Naive thymus-derived CD4-positive, alpha-beta T cell (primary cell): ENCODE measurements around the gene SLC16A7. TPM values are rescaled to one million over a fixed set of nuclear protein-coding genes. Genes with fewer than 3 reads are reported as not detected.
"Not testable (repeated sequence)": the region's sequence is repeated elsewhere in the genome, so short reads cannot be mapped to it uniquely, and the experiment has no call there.

Experiments used
- ATAC-seq: fragments of 150-1000 bp; cut with Tn5 transposase; 2 replicates; pipeline ENCODE4 v1.10.0; 2021; ENCODE audit warnings: mild to moderate bottlenecking, moderate library complexity
- CTCF ChIA-PET: fragments of 350-600 bp; sonication (Branson Sonifier 250); formaldehyde crosslinking; loops from one replicate; lab custom pipeline; 2021; ENCODE audit warnings: antibody characterized with exemption; lab: Charles Lee
- POLR2A ChIA-PET: fragments of 350-600 bp; sonication (Branson Sonifier 250); formaldehyde crosslinking; loops from one replicate; lab custom pipeline; 2021; ENCODE audit warnings: antibody characterized with exemption, inconsistent platforms; lab: Charles Lee
- DNase-seq, 9 donors: peaks; one replicate each; pipeline versions ENCODE4 v3.0.0 to v3.0.0-alpha.2; 2020 to 2022; ENCODE audit warnings: mixed read lengths in 1 of 9
- H3K27ac ChIP-seq: one replicate; pipeline ENCODE4 v1.7.0; 2013; ENCODE audit warnings: mild to moderate bottlenecking, low read depth, low read length, moderate library complexity
- H3K27me3 ChIP-seq, 2 donors: one replicate each; pipeline ENCODE4 v1.7.0; 2013; ENCODE audit warnings: low read length in 2 of 2, mild to moderate bottlenecking in 2 of 2, moderate library complexity in 2 of 2; ENCODE audit not compliant: control insufficient read depth in 2 of 2, insufficient read depth in 2 of 2
- H3K36me3 ChIP-seq, 3 experiments: 1 replicate in 2 of 3; 2 replicates in 1 of 3; pipeline ENCODE4 v1.7.0; 2013; ENCODE audit warnings: low read length in 3 of 3, mild to moderate bottlenecking in 3 of 3, moderate library complexity in 1 of 3; ENCODE audit not compliant: insufficient read depth in 3 of 3, control insufficient read depth in 2 of 3
- H3K4me1 ChIP-seq, 2 donors: one replicate each; pipeline ENCODE4 v1.7.0; 2013; ENCODE audit warnings: low read length in 2 of 2, mild to moderate bottlenecking in 2 of 2, moderate library complexity in 1 of 2; ENCODE audit not compliant: control insufficient read depth in 2 of 2, insufficient read depth in 2 of 2
- H3K4me3 ChIP-seq: 2 replicates; pipeline ENCODE4 v1.7.0; 2013; ENCODE audit warnings: mild to moderate bottlenecking, low read length
- H3K9me3 ChIP-seq, 3 experiments: 1 replicate in 2 of 3; 2 replicates in 1 of 3; pipeline ENCODE4 v1.7.0; 2013; ENCODE audit warnings: low read length in 3 of 3; ENCODE audit not compliant: control insufficient read depth in 2 of 3
- H3K27ac Mint-ChIP-seq, 9 donors: one replicate each; pipeline ENCODE4 v1.8.0; 2020 to 2022; ENCODE audit warnings: mixed read lengths in 9 of 9, mild to moderate bottlenecking in 8 of 9, moderate library complexity in 5 of 9, inconsistent platforms in 2 of 9
- H3K27me3 Mint-ChIP-seq, 5 donors: one replicate each; pipeline ENCODE4 v1.8.0; 2021 to 2022; ENCODE audit warnings: mixed read lengths in 5 of 5, mild to moderate bottlenecking in 1 of 5
- H3K36me3 Mint-ChIP-seq, 5 donors: one replicate each; pipeline ENCODE4 v1.8.0; 2020 to 2022; ENCODE audit warnings: mixed read lengths in 5 of 5, mild to moderate bottlenecking in 3 of 5, inconsistent platforms in 1 of 5
- H3K4me1 Mint-ChIP-seq, 7 donors: one replicate each; pipeline ENCODE4 v1.8.0; 2020 to 2022; ENCODE audit warnings: mixed read lengths in 7 of 7, mild to moderate bottlenecking in 3 of 7, inconsistent platforms in 1 of 7
- H3K4me3 Mint-ChIP-seq, 10 donors: one replicate each; pipeline ENCODE4 v1.8.0; 2020 to 2022; ENCODE audit warnings: mild to moderate bottlenecking in 10 of 10, mixed read lengths in 10 of 10, moderate library complexity in 6 of 10, inconsistent platforms in 2 of 10
- H3K9me3 Mint-ChIP-seq, 11 donors: one replicate each; pipeline ENCODE4 v1.8.0; 2020 to 2022; ENCODE audit warnings: mixed read lengths in 11 of 11, mild to moderate bottlenecking in 4 of 11, inconsistent platforms in 1 of 11, moderate library complexity in 1 of 11
- intact Hi-C, 2 donors: fragments of 100-400 bp; cut with micrococcal nuclease; formaldehyde crosslinking; loops; one replicate each; pipeline ENCODE4 v1.15.1; 2023
- polyA plus RNA-seq, 2 donors: library from polyadenylated mRNA; unstranded; fragments of 300-500 nt; fragmentation: Illumina TruSeq; gene quantifications; one replicate each; pipeline ENCODE4 v1.2.3, GENCODE V29; 2021
- total RNA-seq, 6 experiments: library from RNA in 5 of 6; stranded (reverse) in 5 of 6; gene quantifications; 1 replicate in 5 of 6; 2 replicates in 1 of 6; pipeline ENCODE4 v1.2.3 and lab custom pipeline; 2021 to 2026

Gene SLC16A7
- total and polyA plus RNA-seq, 7 experiments from 2014 or later, result 19.4 to 57.5 (median 38.9) TPM

DNA sequence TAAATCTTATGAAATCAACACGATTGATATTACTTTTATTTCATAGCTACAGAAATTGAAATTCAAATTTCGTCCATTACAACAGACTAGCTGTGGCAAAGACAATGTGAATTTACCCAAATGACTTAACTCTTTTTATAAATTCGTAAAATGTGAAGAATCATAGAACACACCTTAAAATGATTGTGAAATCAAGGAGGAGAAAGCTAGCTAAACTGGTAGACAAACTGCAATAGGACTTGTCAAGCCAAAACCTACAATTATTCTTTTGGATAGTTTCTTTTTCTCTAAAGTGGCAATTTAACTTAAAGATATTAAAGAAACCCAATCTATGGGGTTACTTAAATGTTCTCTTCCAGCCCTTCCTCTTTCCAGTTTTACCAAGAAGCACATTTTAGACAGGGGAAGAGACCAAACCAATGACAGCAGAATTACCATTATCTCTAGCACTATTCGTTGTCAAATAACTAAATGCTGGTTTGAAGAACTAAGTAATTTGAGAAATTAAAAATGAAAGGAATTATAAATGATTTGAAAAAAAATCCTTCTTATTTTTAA, 807 bp upstream of the SLC16A7 start:
- H3K27ac ChIP-seq, result peak overlapping the region; percentile 89
- H3K27me3 Mint-ChIP-seq, result no peaks in the 10 kb centered on the region
- peak overlapping the region; percentile 87 to 99 (median 95) for H3K4me3 Mint-ChIP-seq
- CTCF ChIA-PET, result interaction anchor here (1.2 to 1.3 kb wide), 2 partner anchors 163 to 213 kb away, joined by 3 to 4 read pairs; no protein-coding TSS in a partner anchor
- peaks cover 24 to 59% (median 54%) of the 10 kb centered on the region in 7 donors for H3K4me1 Mint-ChIP-seq
- peak overlapping the region; percentile 84 for H3K4me3 ChIP-seq
- H3K36me3 ChIP-seq, result peaks cover 0 to 5% (median 0%) of the 10 kb centered on the region in 3 experiments
- H3K9me3 Mint-ChIP-seq, result peaks cover 0 to 7% (median 0%) of the 10 kb centered on the region in 11 donors
- POLR2A ChIA-PET, result interaction anchor here (1.1 to 1.7 kb wide), 5 partner anchors 14 to 46 kb away, joined by 3 to 6 read pairs (median 5); no protein-coding TSS in a partner anchor
- peak overlapping the region in 8 of 9 donors; percentile 52 to 99 (median 94) for H3K27ac Mint-ChIP-seq
- no peaks in the 10 kb centered on the region for H3K9me3 ChIP-seq
- H3K4me1 ChIP-seq, result peaks cover 18 to 22% of the 10 kb centered on the region in 2 donors
- no peak for DNase-seq
- peaks cover 0 to 7% (median 4%) of the 10 kb centered on the region in 5 donors for H3K36me3 Mint-ChIP-seq
- no peaks in the 10 kb centered on the region for H3K27me3 ChIP-seq
- no peak for ATAC-seq
- intact Hi-C loops, result loop anchor here (1.0 to 5.0 kb wide), 6 partner anchors 11 to 193 kb away; no protein-coding TSS in a partner anchor

DNA sequence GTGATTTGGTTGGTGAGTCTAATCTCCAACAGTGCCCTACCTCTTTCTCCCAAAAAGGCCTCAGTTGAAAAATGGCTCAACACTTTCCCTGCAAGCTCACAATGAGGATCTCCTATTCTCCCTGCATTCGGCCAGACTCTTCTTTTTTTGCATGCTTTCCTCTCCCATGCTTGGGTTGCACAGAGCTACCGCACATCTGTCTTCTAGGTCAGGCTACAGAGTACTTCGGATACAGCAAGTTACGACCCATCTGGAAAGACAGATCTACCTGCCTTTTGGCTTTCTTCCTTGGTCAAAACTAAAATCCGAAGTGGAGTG, 305 bp upstream of the SLC16A7 start:
- Mint-ChIP-seq H3K27ac (peak overlapping the region; percentile 89 to 99 (median 94)), H3K4me3 (peak overlapping the region; percentile 87 to 99 (median 95)), H3K4me1 (peaks cover 28 to 64% (median 59%) of the 10 kb centered on the region in 7 donors), H3K27me3 (no peaks in the 10 kb centered on the region), H3K9me3 (peaks cover 0 to 7% (median 0%) of the 10 kb centered on the region in 11 donors), H3K36me3 (peaks cover 0 to 7% (median 6%) of the 10 kb centered on the region in 5 donors)
- CTCF ChIA-PET, result interaction anchor here (0.8 to 1.3 kb wide), 3 partner anchors 10 to 213 kb away, joined by 3 to 4 read pairs (median 4); no protein-coding TSS in a partner anchor
- ATAC-seq (no peak), DNase-seq (no peak)
- H3K36me3 ChIP-seq, result peaks cover 0 to 5% (median 0%) of the 10 kb centered on the region in 3 experiments
- peak overlapping the region; percentile 84 for H3K4me3 ChIP-seq
- peak overlapping the region; percentile 89 for H3K27ac ChIP-seq
- peaks cover 18 to 22% of the 10 kb centered on the region in 2 donors for H3K4me1 ChIP-seq
- no peaks in the 10 kb centered on the region for H3K9me3 ChIP-seq
- POLR2A ChIA-PET, result interaction anchor here (0.9 to 1.7 kb wide), 7 partner anchors 9 to 47 kb away, joined by 3 to 6 read pairs (median 5); no protein-coding TSS in a partner anchor
- intact Hi-C loops, result loop anchor here (1.0 to 5.0 kb wide), 6 partner anchors 11 to 193 kb away; no protein-coding TSS in a partner anchor
- H3K27me3 ChIP-seq, result no peaks in the 10 kb centered on the region

DNA sequence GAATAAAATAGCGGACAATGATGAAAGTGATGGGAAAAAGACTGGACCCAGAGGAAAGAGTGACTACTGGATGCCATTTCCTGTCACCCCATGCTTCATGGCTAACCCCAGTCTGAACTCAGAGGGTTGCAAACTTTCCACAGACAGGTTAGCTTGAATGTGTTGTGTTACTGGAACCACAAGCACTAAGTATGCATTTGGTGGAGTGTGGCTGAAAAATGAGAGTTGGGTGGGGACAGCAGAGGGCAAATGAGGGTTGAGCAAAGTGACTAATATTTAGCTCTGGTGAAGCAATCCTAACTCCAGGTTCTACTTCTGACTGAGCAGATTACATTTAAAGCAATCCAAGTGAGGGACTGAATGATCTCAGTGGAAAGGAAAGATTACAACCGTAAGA, 1.6 kb downstream of the SLC16A7 start:
- ChIA-PET CTCF (interaction anchor here (0.7 kb wide), 1 partner anchor 89 kb away, joined by 5 read pairs; no protein-coding TSS in a partner anchor), POLR2A (interaction anchor here (0.7 to 1.0 kb wide), 2 partner anchors 18 to 66 kb away, joined by 3 read pairs; no protein-coding TSS in a partner anchor)
- H3K9me3 ChIP-seq, result no peaks in the 10 kb centered on the region
- peaks cover 33 to 82% (median 75%) of the 10 kb centered on the region in 7 donors for H3K4me1 Mint-ChIP-seq
- H3K4me3 ChIP-seq, result peak overlapping the region; percentile 82
- no peaks in the 10 kb centered on the region for H3K27me3 ChIP-seq
- peaks cover 0 to 7% (median 0%) of the 10 kb centered on the region in 11 donors for H3K9me3 Mint-ChIP-seq
- peak; percentile 47 for ATAC-seq
- intact Hi-C loops, result loop anchor here (1.0 to 5.0 kb wide), 5 partner anchors 35 to 211 kb away; no protein-coding TSS in a partner anchor
- DNase-seq, result peak; percentile 13 to 72 (median 50)
- no peaks in the 10 kb centered on the region for H3K27me3 Mint-ChIP-seq
- peak overlapping the region; percentile 89 for H3K27ac ChIP-seq
- H3K4me3 Mint-ChIP-seq, result peak overlapping the region; percentile 87 to 99 (median 95)
- H3K36me3 Mint-ChIP-seq, result peaks cover 4 to 14% (median 10%) of the 10 kb centered on the region in 5 donors
- peaks cover 18 to 22% of the 10 kb centered on the region in 2 donors for H3K4me1 ChIP-seq
- peaks cover 0 to 5% (median 0%) of the 10 kb centered on the region in 3 experiments for H3K36me3 ChIP-seq
- H3K27ac Mint-ChIP-seq, result peak overlapping the region; percentile 93 to 99 (median 97)

DNA sequence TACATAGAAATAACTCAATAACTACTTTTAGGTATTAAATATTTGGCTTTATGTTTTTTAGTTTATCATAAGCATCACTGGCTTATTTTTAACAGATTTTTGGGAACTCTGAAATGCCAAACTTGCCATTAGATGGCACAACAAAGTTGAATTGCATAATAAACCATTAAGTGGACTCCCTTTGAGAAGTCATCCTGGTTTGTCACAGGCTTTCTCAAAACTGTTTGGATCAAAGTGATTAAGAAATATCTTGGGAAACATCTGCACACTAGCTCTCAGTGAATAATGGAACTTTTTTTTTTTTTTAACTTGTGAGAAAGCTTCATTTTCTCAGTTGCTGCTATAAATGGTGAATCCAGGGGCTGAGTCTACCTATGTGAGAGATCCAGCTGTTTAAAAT, 4.3 kb downstream of the SLC16A7 start:
- CTCF ChIA-PET, result no interaction called here
- Mint-ChIP-seq H3K4me3 (peak overlapping the region in 4 of 10 donors; percentile 15 to 56 (median 34)), H3K27ac (peak overlapping the region in 2 of 9 donors; percentile 46 to 55)

DNA sequence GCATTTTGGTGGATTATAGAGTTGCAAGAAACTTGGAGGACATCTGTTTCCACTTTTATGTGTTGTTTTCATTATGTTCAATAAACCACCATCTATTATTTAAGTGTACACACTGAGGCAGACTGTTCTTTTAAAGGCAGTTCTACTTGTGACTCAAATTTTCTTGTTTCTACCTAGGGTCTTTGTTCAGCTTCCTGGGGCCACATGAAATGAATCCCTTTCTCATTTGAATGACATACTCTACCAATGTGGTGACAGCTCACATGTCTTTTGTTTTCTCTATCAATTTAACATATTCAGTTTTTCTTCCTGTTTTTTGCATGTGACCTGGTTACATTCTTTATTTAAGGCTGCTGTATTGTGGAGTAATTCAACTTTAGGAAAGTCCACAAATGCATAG, 7.9 kb downstream of the SLC16A7 start:
- peak overlapping the region in 2 of 9 donors; percentile 32 to 77 for H3K27ac Mint-ChIP-seq
- H3K27ac ChIP-seq, result no peak overlapping the region
- CTCF ChIA-PET, result no interaction called here
- intact Hi-C loops, result no loop called here
- H3K4me3 ChIP-seq, result no peak overlapping the region
- H3K36me3 ChIP-seq, result peaks cover 0 to 3% (median 0%) of the 10 kb centered on the region in 3 experiments
- peak overlapping the region in 1 of 10 donors; percentile 5 for H3K4me3 Mint-ChIP-seq
- peaks cover 13 to 90% (median 81%) of the 10 kb centered on the region in 7 donors for H3K4me1 Mint-ChIP-seq
- no peaks in the 10 kb centered on the region for H3K27me3 ChIP-seq
- H3K9me3 Mint-ChIP-seq, result peaks cover 0 to 5% (median 0%) of the 10 kb centered on the region in 11 donors
- POLR2A ChIA-PET, result no interaction called here
- DNase-seq (no peak), ATAC-seq (no peak)
- H3K9me3 ChIP-seq, result no peaks in the 10 kb centered on the region
- no peaks in the 10 kb centered on the region for H3K27me3 Mint-ChIP-seq
- peaks cover 6 to 59% (median 45%) of the 10 kb centered on the region in 5 donors for H3K36me3 Mint-ChIP-seq
- H3K4me1 ChIP-seq, result peaks cover 0 to 4% of the 10 kb centered on the region in 2 donors

More for the DNA sequence above, 4.3 kb downstream of the SLC16A7 start:
- peaks cover 6 to 30% (median 20%) of the 10 kb centered on the region in 5 donors for H3K36me3 Mint-ChIP-seq
- Histone ChIP-seq H3K36me3 (peaks cover 0 to 5% (median 0%) of the 10 kb centered on the region in 3 experiments), H3K9me3 (no peaks in the 10 kb centered on the region), H3K4me3 (no peak overlapping the region), H3K4me1 (peaks cover 16 to 17% of the 10 kb centered on the region in 2 donors), H3K27me3 (no peaks in the 10 kb centered on the region), H3K27ac (no peak overlapping the region)
- POLR2A ChIA-PET, result interaction anchor here (1.3 kb wide), 1 partner anchor 10 kb away, joined by 3 read pairs; no protein-coding TSS in a partner anchor
- no peaks in the 10 kb centered on the region for H3K27me3 Mint-ChIP-seq
- H3K4me1 Mint-ChIP-seq, result peaks cover 33 to 91% (median 81%) of the 10 kb centered on the region in 7 donors
- intact Hi-C loops, result no loop called here
- ATAC-seq (no peak), DNase-seq (no peak)
- peaks cover 0 to 7% (median 0%) of the 10 kb centered on the region in 11 donors for H3K9me3 Mint-ChIP-seq

DNA sequence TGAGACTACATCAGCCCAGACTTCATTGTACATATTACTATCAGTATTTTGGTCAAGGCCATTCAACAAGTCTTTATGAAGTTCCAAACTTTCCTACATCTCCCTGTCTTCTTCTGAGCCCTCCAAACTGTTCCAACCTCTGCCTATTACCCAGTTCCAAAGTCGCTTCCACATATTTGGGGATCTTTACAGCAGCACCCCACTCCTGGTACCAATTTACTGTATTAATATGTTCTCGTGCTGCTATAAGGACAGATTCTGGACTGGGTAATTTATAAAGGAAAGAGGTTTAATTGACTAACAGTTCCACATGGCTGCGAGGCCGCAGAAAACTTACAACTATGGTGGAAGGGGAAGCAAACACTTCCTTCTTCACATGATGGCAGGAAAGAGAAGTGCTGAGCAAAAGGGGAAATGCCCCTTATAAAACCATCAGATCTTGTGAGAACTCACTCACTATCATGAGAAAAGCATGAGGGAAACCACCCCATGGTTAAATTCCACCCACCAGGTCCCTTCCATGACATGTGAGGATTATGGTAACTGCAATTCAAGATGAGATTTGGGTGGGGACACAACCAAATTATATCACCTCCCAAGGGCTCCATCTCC, 17.1 kb downstream of the SLC16A7 start:
- POLR2A ChIA-PET, H3K27me3 Mint-ChIP-seq, CTCF ChIA-PET, H3K27ac ChIP-seq, H3K4me1 ChIP-seq, H3K4me3 Mint-ChIP-seq, DNase-seq, intact Hi-C loops, H3K27ac Mint-ChIP-seq, H3K4me3 ChIP-seq, H3K27me3 ChIP-seq: not testable (repeated sequence)
- peaks cover 0 to 37% (median 28%) of the 10 kb centered on the region in 7 donors for H3K4me1 Mint-ChIP-seq
- ATAC-seq, result peak; percentile 58
- Histone ChIP-seq H3K9me3 (peaks cover 0 to 26% (median 0%) of the 10 kb centered on the region in 3 experiments), H3K36me3 (peaks cover 0 to 19% (median 0%) of the 10 kb centered on the region in 3 experiments)
- peaks cover 0 to 35% (median 14%) of the 10 kb centered on the region in 11 donors for H3K9me3 Mint-ChIP-seq
- H3K36me3 Mint-ChIP-seq, result peaks cover 11 to 62% (median 57%) of the 10 kb centered on the region in 5 donors
